SK-N-SH (cell line): Measurements from ENCODE around the gene SLC1A7. TPM values are rescaled to one million over a fixed set of nuclear protein-coding genes. Genes with fewer than 3 reads are reported as not detected.

ENCODE experiments used
- CTCF ChIA-PET: fragments of 300-600, 350-600 bp; formaldehyde crosslinking; extraction: SDS; loops from one replicate; lab custom pipeline; 2021; lab: Yijun Ruan, JAX
- POLR2A ChIA-PET: fragments of 350-600 bp; sonication (Branson Sonifier 250); formaldehyde crosslinking; extraction: SDS; loops from one replicate; lab custom pipeline; 2020; ENCODE audit warnings: antibody characterized with exemption, inconsistent platforms; lab: Yijun Ruan, JAX
- DNase-seq: peaks from one replicate; pipeline ENCODE4 v3.0.0; 2012
- H2AFZ ChIP-seq: fragments of 200-600 bp; sonication (generic); 2 replicates; pipeline ENCODE4 v1.8.1; 2016; ENCODE audit warnings: antibody characterized with exemption, mild to moderate bottlenecking, low read depth
- H3F3A ChIP-seq: fragments of 200-600 bp; sonication (generic); replicated peaks from 2 replicates; pipeline ENCODE3; 2016; ENCODE audit warnings: antibody characterized with exemption, mild to moderate bottlenecking; ENCODE audit not compliant: insufficient read depth
- H3K27ac ChIP-seq, 2 experiments: fragments of 200-500 bp in 1 of 2; fragments of 200-600 bp in 1 of 2; sonication (Bioruptor generic) in 1 of 2; sonication (generic), shearing (Covaris generic) in 1 of 2; 2 replicates each; pipeline versions ENCODE4 v1.5.1 to v1.6.1; 2014 to 2016; ENCODE audit warnings: low read depth in 2 of 2, inconsistent platforms in 1 of 2, low read length in 1 of 2, mild to moderate bottlenecking in 1 of 2, mixed read lengths in 1 of 2
- H3K27me3 ChIP-seq: fragments of 200-600 bp; sonication (generic), shearing (Covaris generic); 2 replicates; pipeline ENCODE4 v1.6.1; 2016; ENCODE audit warnings: mixed run types; ENCODE audit not compliant: insufficient read depth
- H3K36me3 ChIP-seq, 2 experiments: fragments of 200-500 bp in 1 of 2; fragments of 200-600 bp in 1 of 2; sonication (Bioruptor generic) in 1 of 2; sonication (generic) in 1 of 2; replicated peaks in 1 of 2; 2 replicates each; pipeline versions ENCODE3 to v1.5.1; 2014 to 2016; ENCODE audit warnings: low read length in 1 of 2, mild to moderate bottlenecking in 1 of 2; ENCODE audit not compliant: insufficient read depth in 2 of 2, control insufficient read depth in 1 of 2
- H3K4me1 ChIP-seq, 2 experiments: fragments of 200-500 bp in 1 of 2; fragments of 200-600 bp in 1 of 2; sonication (Bioruptor generic) in 1 of 2; sonication (generic), shearing (Covaris generic) in 1 of 2; 2 replicates each; pipeline versions ENCODE4 v1.5.1 to v1.6.1; 2014 to 2016; ENCODE audit warnings: low read depth in 1 of 2, low read length in 1 of 2, mixed run types in 1 of 2; ENCODE audit not compliant: insufficient read depth in 2 of 2, control insufficient read depth in 1 of 2
- H3K4me2 ChIP-seq: fragments of 200-600 bp; sonication (generic), shearing (Covaris generic); 2 replicates; pipeline ENCODE4 v1.6.1; 2017; ENCODE audit warnings: mixed run types
- H3K4me3 ChIP-seq, 2 experiments: fragments of 200-500 bp in 1 of 2; fragments of 200-600 bp in 1 of 2; sonication (Bioruptor generic) in 1 of 2; sonication (generic), shearing (Covaris generic) in 1 of 2; 2 replicates each; pipeline versions ENCODE4 v1.5.1 to v1.8.1; 2014 to 2016; ENCODE audit warnings: low read depth in 2 of 2, inconsistent platforms in 1 of 2, low read length in 1 of 2, mild to moderate bottlenecking in 1 of 2, mixed read lengths in 1 of 2, moderate library complexity in 1 of 2
- H3K79me2 ChIP-seq: fragments of 200-600 bp; sonication (generic); 2 replicates; pipeline ENCODE4 v1.8.1; 2017; ENCODE audit warnings: mild to moderate bottlenecking; ENCODE audit not compliant: insufficient read depth
- H3K9ac ChIP-seq: fragments of 200-600 bp; sonication (generic); 2 replicates; pipeline ENCODE4 v1.6.1; 2017; ENCODE audit warnings: mixed run types
- H3K9me2 ChIP-seq: fragments of 200-600 bp; sonication (generic); 2 replicates; pipeline ENCODE4 v1.6.1; 2017; ENCODE audit warnings: mixed run types
- H3K9me3 ChIP-seq: fragments of 200-600 bp; sonication (generic); 2 replicates; pipeline ENCODE4 v1.6.1; 2017; ENCODE audit warnings: mixed run types, mild to moderate bottlenecking, moderate library complexity
- H4K20me1 ChIP-seq: fragments of 200-600 bp; sonication (generic); 2 replicates; pipeline ENCODE4 v1.6.1; 2017; ENCODE audit warnings: mild to moderate bottlenecking, mixed run types; ENCODE audit not compliant: insufficient read depth
- CHD2 ChIP-seq: fragments of 150-350 bp; IDR thresholded peaks from 2 replicates; pipeline ENCODE4 v1.6.1; 2018; ENCODE audit warnings: low read length; ENCODE audit not compliant: partially characterized antibody
- ELF1 ChIP-seq: IDR thresholded peaks from 2 replicates; pipeline ENCODE4 v1.4.0; 2012
- FOXM1 ChIP-seq: IDR thresholded peaks from 2 replicates; pipeline ENCODE4 v1.4.0; 2012; ENCODE audit warnings: low read depth, mild to moderate bottlenecking
- GABPA ChIP-seq: IDR thresholded peaks from 2 replicates; pipeline ENCODE4 v1.4.0; 2012; ENCODE audit warnings: low read depth, mild to moderate bottlenecking
- GATA2 ChIP-seq: sonication (generic); formaldehyde crosslinking; IDR thresholded peaks from 2 replicates; pipeline ENCODE4 v1.5.0; 2020; ENCODE audit warnings: mild to moderate bottlenecking, missing genetic modification reagents
- MAX ChIP-seq: IDR thresholded peaks from 2 replicates; pipeline ENCODE4 v1.4.0; 2012; ENCODE audit warnings: low read depth
- MXI1 ChIP-seq: IDR thresholded peaks from 2 replicates; pipeline ENCODE4 v1.6.1; 2012; ENCODE audit warnings: mild to moderate bottlenecking, low read depth, low read length, improper control_type of control experiment
- NFIC ChIP-seq: IDR thresholded peaks from 2 replicates; pipeline ENCODE4 v1.4.0; 2012; ENCODE audit warnings: borderline replicate concordance
- POLR2AphosphoS5 ChIP-seq: IDR thresholded peaks from 2 replicates; pipeline ENCODE4 v1.6.1; 2012; ENCODE audit warnings: low read depth, low read length
- RAD21 ChIP-seq: IDR thresholded peaks from 2 replicates; pipeline ENCODE4 v1.6.1; 2012; ENCODE audit warnings: mild to moderate bottlenecking, low read length
- RCOR1 ChIP-seq: fragments of 150-350 bp; IDR thresholded peaks from 2 replicates; pipeline ENCODE4 v1.6.1; 2017; ENCODE audit warnings: antibody characterized with exemption, low read length
- RFX5 ChIP-seq: IDR thresholded peaks from 2 replicates; pipeline ENCODE4 v1.6.1; 2012; ENCODE audit warnings: mild to moderate bottlenecking, improper control_type of control experiment, low read length
- SIN3A ChIP-seq: IDR thresholded peaks from 2 replicates; pipeline ENCODE4 v1.6.1; 2012; ENCODE audit warnings: low read depth, mild to moderate bottlenecking, low read length, moderate library complexity, borderline replicate concordance
- SMC3 ChIP-seq: IDR thresholded peaks from 2 replicates; pipeline ENCODE4 v1.6.1; 2012; ENCODE audit warnings: low read depth, low read length, improper control_type of control experiment
- TAF1 ChIP-seq: IDR thresholded peaks from 2 replicates; pipeline ENCODE4 v1.6.1; 2012; ENCODE audit warnings: low read depth, mild to moderate bottlenecking, low read length, moderate library complexity, borderline replicate concordance
- TEAD4 ChIP-seq: IDR thresholded peaks from 2 replicates; pipeline ENCODE4 v1.4.0; 2012; ENCODE audit warnings: mild to moderate bottlenecking, borderline replicate concordance; ENCODE audit not compliant: insufficient read depth
- YY1 ChIP-seq: IDR thresholded peaks from 2 replicates; pipeline ENCODE4 v1.4.0; 2012; ENCODE audit warnings: low read depth, mild to moderate bottlenecking
- ZBTB33 ChIP-seq: IDR thresholded peaks from 2 replicates; pipeline ENCODE4 v1.4.0; 2012; ENCODE audit warnings: low read depth, borderline replicate concordance
- WGBS: methylation state at CpG from one replicate; pipeline ENCODE4 v1.1.6; 2017; ENCODE audit warnings: low lambda C conversion rate; 5-methylcytosine and 5-hydroxymethylcytosine counted together
- polyA plus RNA-seq, 3 experiments: library from polyadenylated mRNA; depleted of rRNA; stranded (reverse); fragments of >200 nt; gene quantifications; 2 replicates each; pipeline ENCODE4 v1.2.3, GENCODE V29; 2012
- TF ChIP-seq, protein P1 (sequence below): fragments of 150-350 bp; IDR thresholded peaks from 2 replicates; pipeline ENCODE4 v1.6.1; 2016; ENCODE audit warnings: mild to moderate bottlenecking, low read depth, low read length
- TF ChIP-seq, protein P2 (sequence below): fragments of 150-350 bp; IDR thresholded peaks from 2 replicates; pipeline ENCODE4 v1.6.1; 2017; ENCODE audit warnings: antibody characterized with exemption, low read length, low read depth, borderline replicate concordance

The SLC1A7 gene
- polyA plus RNA-seq, 1 of the 3 experiments (the other 2 are of a cell fraction) = not detected

GRCh38 chr1:53076165-53076564 is 66.3 kb downstream of the SLC1A7 start:
- DNase-seq = peak; percentile 17
- POLR2A ChIA-PET = no interaction called here
- Histone ChIP-seq H3K79me2 (no peaks in the 10 kb centered on the region), H3K4me1 (no peaks in the 10 kb centered on the region; a peak in 1 of 4 replicates), H3F3A (no peaks in the 10 kb centered on the region), H3K4me3 (no peak overlapping the region), H4K20me1 (no peaks in the 10 kb centered on the region), H3K9ac (no peak overlapping the region), H3K27me3 (no peaks in the 10 kb centered on the region), H3K9me3 (no peaks in the 10 kb centered on the region), H3K36me3 (no peaks in the 10 kb centered on the region), H3K4me2 (no peak overlapping the region), H2AFZ (no peak overlapping the region), H3K27ac (no peak overlapping the region), H3K9me2 (no peaks in the 10 kb centered on the region)
- WGBS = 89% methylated on average over 9 of the region's 9 CpGs
- TF ChIP-seq TAF1 (no peak), YY1 (no peak), RFX5 (no peak), MAX (no peak), RCOR1 (no peak), FOXM1 (no peak), POLR2AphosphoS5 (no peak), CHD2 (no peak), GABPA (no peak), ZBTB33 (no peak), MXI1 (no peak), GATA2 (CRISPR knock-in tag) (no peak), SIN3A (no peak), NFIC (no peak), RAD21 (no peak), ELF1 (no peak), SMC3 (no peak), TEAD4 (no peak)
- TF ChIP-seq, protein P1, sequence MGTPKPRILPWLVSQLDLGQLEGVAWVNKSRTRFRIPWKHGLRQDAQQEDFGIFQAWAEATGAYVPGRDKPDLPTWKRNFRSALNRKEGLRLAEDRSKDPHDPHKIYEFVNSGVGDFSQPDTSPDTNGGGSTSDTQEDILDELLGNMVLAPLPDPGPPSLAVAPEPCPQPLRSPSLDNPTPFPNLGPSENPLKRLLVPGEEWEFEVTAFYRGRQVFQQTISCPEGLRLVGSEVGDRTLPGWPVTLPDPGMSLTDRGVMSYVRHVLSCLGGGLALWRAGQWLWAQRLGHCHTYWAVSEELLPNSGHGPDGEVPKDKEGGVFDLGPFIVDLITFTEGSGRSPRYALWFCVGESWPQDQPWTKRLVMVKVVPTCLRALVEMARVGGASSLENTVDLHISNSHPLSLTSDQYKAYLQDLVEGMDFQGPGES = no peak
- TF ChIP-seq, protein P2, sequence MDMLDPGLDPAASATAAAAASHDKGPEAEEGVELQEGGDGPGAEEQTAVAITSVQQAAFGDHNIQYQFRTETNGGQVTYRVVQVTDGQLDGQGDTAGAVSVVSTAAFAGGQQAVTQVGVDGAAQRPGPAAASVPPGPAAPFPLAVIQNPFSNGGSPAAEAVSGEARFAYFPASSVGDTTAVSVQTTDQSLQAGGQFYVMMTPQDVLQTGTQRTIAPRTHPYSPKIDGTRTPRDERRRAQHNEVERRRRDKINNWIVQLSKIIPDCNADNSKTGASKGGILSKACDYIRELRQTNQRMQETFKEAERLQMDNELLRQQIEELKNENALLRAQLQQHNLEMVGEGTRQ = no peak
- CTCF ChIA-PET = interaction anchor here (1.1 kb wide), 1 partner anchor 171 kb away, joined by 3 read pairs; no protein-coding TSS in a partner anchor
